Body of pancreas (tissue), 4 donors: Measurements from ENCODE around the gene CTDSPL2. TPM values are rescaled to one million over a fixed set of nuclear protein-coding genes. Genes with fewer than 3 reads are reported as not detected.

ENCODE experiments used
- ATAC-seq: fragments of 150-250 bp; one replicate; pipeline ENCODE4 v1.9.1; 2016
- DNase-seq, 4 donors: peaks; one replicate each; pipeline ENCODE4 v3.0.0-alpha.2; 2019
- H3K27ac ChIP-seq, 4 donors: fragments of 200-600 bp; sonication (generic); 1 replicate in 3 of 4; 2 replicates in 1 of 4; pipeline versions ENCODE4 v1.5.1 to v1.6.1; 2016 to 2019; ENCODE audit warnings: mild to moderate bottlenecking in 1 of 4, mixed read lengths in 1 of 4, moderate library complexity in 1 of 4
- H3K27me3 ChIP-seq, 2 donors: fragments of 200-600 bp; sonication (generic); one replicate each; pipeline ENCODE4 v1.6.0; 2016; ENCODE audit warnings: mild to moderate bottlenecking in 1 of 2
- H3K36me3 ChIP-seq, 2 donors: fragments of 200-600 bp; sonication (generic); replicated peaks in 1 of 2; 2 replicates each; pipeline ENCODE4 v1.5.1; 2016; ENCODE audit warnings: low read depth in 2 of 2; ENCODE audit not compliant: insufficient read depth in 1 of 2
- H3K4me1 ChIP-seq: fragments of 200-600 bp; sonication (generic); one replicate; pipeline ENCODE4 v1.6.0; 2016
- H3K4me3 ChIP-seq, 2 donors: fragments of 200-600 bp; sonication (generic); 1 replicate in 1 of 2; 2 replicates in 1 of 2; pipeline ENCODE4 v1.5.1; 2016 to 2019
- H3K9me3 ChIP-seq, 3 donors: fragments of 200-600 bp; sonication (generic); 1 replicate in 2 of 3; 2 replicates in 1 of 3; pipeline ENCODE4 v1.5.1; 2016
- CTCF ChIP-seq, 7 experiments: fragments of 450-650 bp in 4 of 7; fragments of 200-600 bp in 3 of 7; sonication (generic) in 3 of 7; IDR thresholded peaks; one replicate each; pipeline ENCODE4 v1.5.1; 2016 to 2019; ENCODE audit warnings: antibody characterized with exemption in 7 of 7
- POLR2A ChIP-seq, 3 donors: fragments of 450-650 bp; IDR thresholded peaks; one replicate each; pipeline ENCODE4 v1.6.1; 2016; ENCODE audit warnings: antibody characterized with exemption in 3 of 3, mild to moderate bottlenecking in 2 of 3
- WGBS, 2 donors: methylation state at CpG; one replicate each; pipeline ENCODE4 v1.1.5; 2017; 5-methylcytosine and 5-hydroxymethylcytosine counted together
- intact Hi-C: fragments of 100-400 bp; cut with DNase I; formaldehyde crosslinking; loops from one replicate; pipeline ENCODE4 v1.15.1; 2023
- total RNA-seq, 2 donors: library from RNA; depleted of rRNA; stranded (reverse); fragments of >200 nt; gene quantifications; one replicate each; pipeline ENCODE4 v1.1.0, GENCODE V29; 2016

Gene CTDSPL2
- total RNA-seq, 2 donors from 2014 or later: 5.3 to 10.9 TPM

- H3K27ac ChIP-seq: no peak overlapping the region
- DNase-seq: no peak
- H3K9me3 ChIP-seq: no peaks in the 10 kb centered on the region
- no peaks in the 10 kb centered on the region for H3K27me3 ChIP-seq
- ATAC-seq: no peak
- H3K4me1 ChIP-seq: no peaks in the 10 kb centered on the region
- H3K36me3 ChIP-seq: no peaks in the 10 kb centered on the region
- intact Hi-C loops: no loop called here
- H3K4me3 ChIP-seq: no peak overlapping the region
- TF ChIP-seq POLR2A (IDR thresholded peaks at IDR 0.05) (no peak), CTCF (IDR thresholded peaks at IDR 0.05) (no peak)
- 97 to 100% methylated on average over 2 of the region's 2 CpGs for WGBS, 2 donors
These were observed 8.7 kb downstream of the CTDSPL2 start for GRCh38 chr15:44435893-44436667.

- Histone ChIP-seq H3K27me3 (no peaks in the 10 kb centered on the region), H3K4me1 (no peaks in the 10 kb centered on the region), H3K9me3 (no peaks in the 10 kb centered on the region), H3K27ac (no peak overlapping the region), H3K4me3 (no peak overlapping the region), H3K36me3 (no peaks in the 10 kb centered on the region)
- intact Hi-C loops: no loop called here
- DNase-seq (no peak), ATAC-seq (no peak)
- WGBS, 2 donors: 83 to 94% methylated on average over 3 of the region's 3 CpGs
- TF ChIP-seq POLR2A (IDR thresholded peaks at IDR 0.05): no peak
- no peak for TF ChIP-seq CTCF (IDR thresholded peaks at IDR 0.05)
These were observed 11.0 kb downstream of the CTDSPL2 start for GRCh38 chr15:44438402-44438801.

GRCh38 chr15:44441095-44441501, 13.7 kb downstream of the CTDSPL2 start:
- ATAC-seq (no peak), DNase-seq (no peak)
- no peaks in the 10 kb centered on the region for H3K4me1 ChIP-seq
- intact Hi-C loops: no loop called here
- no peaks in the 10 kb centered on the region for H3K9me3 ChIP-seq
- H3K27me3 ChIP-seq: no peaks in the 10 kb centered on the region
- no peak overlapping the region for H3K4me3 ChIP-seq
- WGBS, 2 donors: 81 to 84% methylated on average over 5 of the region's 5 CpGs
- TF ChIP-seq CTCF (IDR thresholded peaks at IDR 0.05) (no peak), POLR2A (IDR thresholded peaks at IDR 0.05) (no peak)
- H3K27ac ChIP-seq: no peak overlapping the region
- H3K36me3 ChIP-seq: no peaks in the 10 kb centered on the region

- intact Hi-C loops: no loop called here
- no peak for ATAC-seq
These were observed 16.1 kb downstream of the CTDSPL2 start for GRCh38 chr15:44443515-44443914.

More at GRCh38 chr15:44443515-44443914, 16.1 kb downstream of the CTDSPL2 start:
- H3K27me3 ChIP-seq: no peaks in the 10 kb centered on the region
- no peak for DNase-seq
- H3K27ac ChIP-seq: no peak overlapping the region
- H3K4me3 ChIP-seq: no peak overlapping the region
- H3K36me3 ChIP-seq: no peaks in the 10 kb centered on the region
- H3K4me1 ChIP-seq: no peaks in the 10 kb centered on the region
- no peaks in the 10 kb centered on the region for H3K9me3 ChIP-seq
- WGBS, 2 donors: 97% methylated on average over 3 of the region's 3 CpGs
- TF ChIP-seq POLR2A (IDR thresholded peaks at IDR 0.05): no peak
- TF ChIP-seq CTCF (IDR thresholded peaks at IDR 0.05): no peak
